ENCODE results near the gene GINM1. TPM values are rescaled to one million over a fixed set of nuclear protein-coding genes. Genes with fewer than 3 reads are reported as not detected.

Gene GINM1
- total and polyA plus RNA-seq, 2 of the 8 experiments (the other 6 are each of a cell fraction or from before 2014, with no cell fraction given), result 5.1 to 21.6 TPM

- no peak for TF ChIP-seq CTCF (IDR thresholded peaks at IDR 0.05; ENCODE audit: control extremely low read depth in 1 of 3, insufficient read depth in 1 of 3, low read depth in 1 of 3, low read length in 3 of 3)
- no peak for TF ChIP-seq HDAC6 (IDR thresholded peaks at IDR 0.05; ENCODE audit: low read depth, low read length)
- no peak for TF ChIP-seq POU5F1 (IDR thresholded peaks at IDR 0.05; ENCODE audit: low read depth, low read length)
- TF ChIP-seq PHF8 (conservative IDR thresholded peaks at IDR 0.05; ENCODE audit: low read depth, low read length), result no peak
- TF ChIP-seq SP2 (IDR thresholded peaks at IDR 0.05; ENCODE audit: low read length), result no peak
- no peak for TF ChIP-seq ATF3 (IDR thresholded peaks at IDR 0.05; ENCODE audit: insufficient read depth, low read depth, low read length)
- TF ChIP-seq TEAD4 (IDR thresholded peaks at IDR 0.05; ENCODE audit: low read depth, low read length), result no peak
- no peak for TF ChIP-seq GABPA (IDR thresholded peaks at IDR 0.05; ENCODE audit: borderline replicate concordance, insufficient read depth, low read length)
Measured at GRCh38 chr6:149634315-149634714, 68.1 kb downstream of the GINM1 start (continued).

Data from H1 (cell line).